Panc1 (cell line): ENCODE data around the gene GIGYF1. TPM values are rescaled to one million over a fixed set of nuclear protein-coding genes. Genes with fewer than 3 reads are reported as not detected.

Experiments
- ATAC-seq: fragments of 200-7000 bp; cut with Tn5 transposase; 2 replicates; pipeline ENCODE4 v1.9.1; 2020; ENCODE audit warnings: mild to moderate bottlenecking, moderate library complexity
- BruUV-seq: library from RNA; stranded (reverse); fragments of 400-500 nt; replicated peaks from 2 replicates; lab custom pipeline; 2021; lab: Mats Ljungman, UMichigan
- CTCF ChIA-PET: fragments of 300-600 bp; sonication (Branson Sonifier 250); formaldehyde crosslinking; loops from one replicate; lab custom pipeline; 2022; ENCODE audit warnings: antibody characterized with exemption; lab: Charles Lee
- POLR2A ChIA-PET: fragments of 300-600 bp; sonication (Branson Sonifier 250); formaldehyde crosslinking; loops from one replicate; lab custom pipeline; 2022; ENCODE audit warnings: antibody characterized with exemption; lab: Charles Lee
- DNase-seq: peaks from one replicate; pipeline ENCODE4 v3.0.0-alpha.2; 2010; ENCODE audit warnings: low read depth, low spot score
- H3K27ac ChIP-seq: 2 replicates; pipeline ENCODE4 v1.5.1; 2011; ENCODE audit warnings: mild to moderate bottlenecking, low read length, inconsistent platforms
- H3K27me3 ChIP-seq: fragments of 200-500 bp; sonication (Bioruptor generic); 2 replicates; pipeline ENCODE4 v1.6.0; 2014; ENCODE audit warnings: low read length, inconsistent platforms; ENCODE audit not compliant: control insufficient read depth, insufficient read depth
- H3K36me3 ChIP-seq: fragments of 200-500 bp; sonication (Bioruptor generic); 2 replicates; pipeline ENCODE4 v1.5.1; 2014; ENCODE audit warnings: inconsistent platforms, mild to moderate bottlenecking, low read length, moderate library complexity; ENCODE audit not compliant: control insufficient read depth, insufficient read depth
- H3K4me1 ChIP-seq: 2 replicates; pipeline ENCODE4 v1.5.1; 2011; ENCODE audit warnings: inconsistent platforms, mild to moderate bottlenecking, low read length, moderate library complexity; ENCODE audit not compliant: control insufficient read depth, insufficient read depth
- H3K4me3 ChIP-seq, 2 experiments: 2 replicates each; pipeline ENCODE4 v1.5.1; 2011 to 2012; ENCODE audit warnings: low read depth in 2 of 2, low read length in 2 of 2, mild to moderate bottlenecking in 2 of 2, inconsistent platforms in 1 of 2, moderate library complexity in 1 of 2
- H3K9me3 ChIP-seq: fragments of 200-500 bp; sonication (Bioruptor generic); 2 replicates; pipeline ENCODE4 v1.5.1; 2014; ENCODE audit warnings: low read depth, mild to moderate bottlenecking, inconsistent platforms, low read length, moderate library complexity; ENCODE audit not compliant: control insufficient read depth, insufficient read depth
- CTCF ChIP-seq: fragments of 450-650 bp; IDR thresholded peaks from 2 replicates; pipeline ENCODE4 v1.5.1; 2017; ENCODE audit warnings: mild to moderate bottlenecking
- POLR2AphosphoS5 ChIP-seq: IDR thresholded peaks from 2 replicates; pipeline ENCODE4 v1.6.1; 2012; ENCODE audit warnings: mild to moderate bottlenecking, low read depth, low read length, moderate library complexity
- REST ChIP-seq, 2 experiments: IDR thresholded peaks; 2 replicates each; pipeline ENCODE4 v1.6.1; 2011 to 2012; ENCODE audit warnings: low read depth in 2 of 2, control low read depth in 1 of 2, low read length in 1 of 2, mild to moderate bottlenecking in 1 of 2, moderate library complexity in 1 of 2; ENCODE audit not compliant: insufficient read depth in 1 of 2
- SIN3A ChIP-seq: IDR thresholded peaks from 2 replicates; pipeline ENCODE4 v1.6.1; 2012; ENCODE audit warnings: low read depth, mild to moderate bottlenecking, low read length, moderate library complexity, borderline replicate concordance; ENCODE audit not compliant: insufficient read depth
- TCF7L2 ChIP-seq: IDR thresholded peaks from 2 replicates; pipeline ENCODE4 v1.6.1; 2011; ENCODE audit warnings: mild to moderate bottlenecking, low read depth, low read length, inconsistent platforms
- in situ Hi-C: cut with HindIII; loops from 2 replicates; pipeline ENCODE4 v1.10.0; 2016; ENCODE audit warnings: low sequenced_read_pairs, low pct_unique_long_range_greater_than_20kb
- intact Hi-C: fragments of 100-400 bp; cut with micrococcal nuclease; formaldehyde crosslinking; loops from one replicate; pipeline ENCODE4 v1.10.0; 2022; ENCODE audit not compliant: unreplicated experiment
- total RNA-seq: library from RNA; stranded (reverse); gene quantifications from one replicate; pipeline ENCODE4 v1.2.1, GENCODE V29; 2021; ENCODE audit not compliant: unreplicated experiment

Gene GIGYF1
- total RNA-seq, 1 experiment from 2014 or later: 52.6 TPM

- H3K36me3 ChIP-seq: no peaks in the 10 kb centered on the region
- no peak for TF ChIP-seq SIN3A
- no peak for TF ChIP-seq TCF7L2
- no peak for TF ChIP-seq POLR2AphosphoS5
- intact Hi-C loops (loop anchor here (10.0 kb wide), 1 partner anchor 52 kb away; no protein-coding TSS in a partner anchor), in situ Hi-C loops (no loop called here)
- H3K27ac ChIP-seq: no peak overlapping the region
- no peaks in the 10 kb centered on the region for H3K9me3 ChIP-seq
- peaks cover 15% of the 10 kb centered on the region for H3K4me1 ChIP-seq
- H3K27me3 ChIP-seq: no peaks in the 10 kb centered on the region
- no peak for ATAC-seq
- no peak overlapping the region for H3K4me3 ChIP-seq
- POLR2A ChIA-PET: no interaction called here
- no TSS peak for BruUV-seq
- CTCF ChIA-PET: interaction anchor here (0.7 kb wide), 1 partner anchor 212 kb away, joined by 12 read pairs; no protein-coding TSS in a partner anchor
- no peak for DNase-seq
These were observed 7.7 kb downstream of the GIGYF1 start for GRCh38 chr7:100686201-100686821.

DNA sequence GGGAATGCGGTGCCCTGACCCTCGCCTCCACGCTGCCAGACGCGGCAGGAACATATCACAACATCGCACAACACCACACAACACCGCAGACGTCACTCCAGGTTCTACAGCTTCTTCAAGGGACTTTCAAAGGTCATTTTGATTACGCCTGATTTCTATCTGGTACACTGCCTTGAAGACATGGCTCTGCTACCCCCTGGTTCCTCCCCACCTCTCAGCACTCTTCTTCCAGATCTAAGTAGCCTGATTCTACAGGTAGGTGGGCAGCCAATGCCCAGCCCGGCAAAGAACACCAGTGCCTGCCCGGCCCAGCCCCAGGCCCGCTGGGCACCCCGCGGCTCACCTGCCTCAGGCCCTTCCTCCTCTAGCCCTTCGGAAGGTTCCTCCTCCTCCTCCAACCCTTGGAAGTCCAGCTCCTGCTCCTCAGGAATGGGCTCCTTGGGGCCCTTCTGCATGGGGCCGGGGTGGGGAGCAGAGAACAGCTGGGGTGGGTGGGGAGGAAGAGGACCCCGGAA lies 8.4 kb downstream of the GIGYF1 start:
- intact Hi-C loops: loop anchor here (10.0 kb wide), 1 partner anchor 51 kb away; no protein-coding TSS in a partner anchor
- DNase-seq (no peak), ATAC-seq (no peak)
- in situ Hi-C loops: no loop called here
- no peak overlapping the region for H3K4me3 ChIP-seq
- TF ChIP-seq SIN3A: no peak
- no peak for TF ChIP-seq POLR2AphosphoS5
- TF ChIP-seq TCF7L2: no peak
- no peak overlapping the region for H3K27ac ChIP-seq
- BruUV-seq: no TSS peak
- ChIA-PET CTCF (interaction anchor here (0.7 kb wide), 1 partner anchor 211 kb away, joined by 12 read pairs; no protein-coding TSS in a partner anchor), POLR2A (no interaction called here)
- H3K27me3 ChIP-seq: no peaks in the 10 kb centered on the region
- H3K36me3 ChIP-seq: no peaks in the 10 kb centered on the region
- H3K9me3 ChIP-seq: no peaks in the 10 kb centered on the region
- peaks cover 17% of the 10 kb centered on the region for H3K4me1 ChIP-seq

- no peaks in the 10 kb centered on the region for H3K36me3 ChIP-seq
- BruUV-seq: no TSS peak
- ChIA-PET POLR2A (no interaction called here), CTCF (interaction anchor here (0.5 to 0.7 kb wide), 2 partner anchors 211 to 216 kb away, joined by 3 to 12 read pairs; no protein-coding TSS in a partner anchor)
- no peak overlapping the region for H3K27ac ChIP-seq
- no peak for ATAC-seq
- in situ Hi-C loops (no loop called here), intact Hi-C loops (loop anchor here (10.0 kb wide), 1 partner anchor 50 kb away; no protein-coding TSS in a partner anchor)
- DNase-seq: no peak
- no peak overlapping the region for H3K4me3 ChIP-seq
- no peaks in the 10 kb centered on the region for H3K27me3 ChIP-seq
- TF ChIP-seq POLR2AphosphoS5 (no peak), REST (IDR thresholded peaks at IDR 0.05; ENCODE audit: insufficient read depth in 1 of 2, low read depth in 2 of 2, low read length in 1 of 2) (no peak), SIN3A (no peak), TCF7L2 (no peak), CTCF (no peak)
- peaks cover 23% of the 10 kb centered on the region for H3K4me1 ChIP-seq
- H3K9me3 ChIP-seq: no peaks in the 10 kb centered on the region
These were observed 8.9 kb downstream of the GIGYF1 start for GRCh38 chr7:100685049-100685605.
